PC-3 (cell line): ENCODE data around the gene CHAC1.

ENCODE experiments used
- CTCF ChIP-seq: fragments of 300-600 bp; sonication (generic); conservative IDR thresholded peaks from 2 replicates; pipeline ENCODE4 v1.5.1; 2017; ENCODE audit warnings: antibody characterized with exemption, low read depth, mild to moderate bottlenecking, low read length
- EZH2 ChIP-seq: fragments of 300-600 bp; sonication (generic); IDR thresholded peaks from one replicate; pipeline ENCODE4 v1.6.1; 2017; ENCODE audit warnings: antibody characterized with exemption, mild to moderate bottlenecking, low read length; ENCODE audit not compliant: unreplicated experiment
- EZH2phosphoT487 ChIP-seq: fragments of 300-600 bp; sonication (generic); IDR thresholded peaks from 2 replicates; pipeline ENCODE4 v1.6.1; 2018; ENCODE audit warnings: mild to moderate bottlenecking, antibody characterized with exemption, low read length, borderline replicate concordance

DNA sequence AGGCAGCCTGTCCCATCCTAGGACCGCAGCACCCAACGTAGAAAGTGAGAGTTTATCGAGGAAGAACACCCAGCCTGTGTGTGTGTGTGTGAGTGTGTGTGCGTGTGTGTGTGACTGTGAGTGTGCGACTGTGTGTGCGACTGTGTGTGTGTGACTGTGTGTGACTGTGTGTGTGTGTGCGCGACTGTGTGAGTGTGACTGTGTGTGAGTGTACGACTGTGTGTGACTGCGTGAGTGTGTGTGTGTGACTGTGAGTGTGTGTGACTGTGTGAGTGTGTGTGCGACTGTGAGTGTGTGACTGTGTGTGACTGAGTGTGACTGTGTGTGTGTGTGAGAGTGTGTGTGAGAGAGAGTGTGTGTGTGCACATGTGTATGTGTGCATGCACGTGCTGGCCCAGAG lies 39.3 kb upstream of the CHAC1 start:
- TF ChIP-seq CTCF (no peak), EZH2phosphoT487 (no peak), EZH2 (no peak)
